Uterus (tissue), 4 donors: ENCODE measurements around the gene CSPG4. TPM values are rescaled to one million over a fixed set of nuclear protein-coding genes. Genes with fewer than 3 reads are reported as not detected.

Experiments
- DNase-seq, 2 donors: peaks; one replicate each; pipeline ENCODE4 v3.0.0-alpha.2; 2019 to 2020
- H3K27ac ChIP-seq, 2 donors: fragments of 200-600 bp; sonication (generic); 1 replicate in 1 of 2; 2 replicates in 1 of 2; pipeline ENCODE4 v1.5.1; 2016 to 2018
- H3K27me3 ChIP-seq, 2 donors: fragments of 200-600 bp; sonication (generic); one replicate each; pipeline ENCODE4 v1.5.1; 2018 to 2019; ENCODE audit warnings: control low read depth in 1 of 2
- H3K36me3 ChIP-seq, 2 donors: fragments of 200-600 bp; sonication (generic); one replicate each; pipeline ENCODE4 v1.5.1; 2019; ENCODE audit warnings: control low read depth in 1 of 2
- H3K4me1 ChIP-seq, 2 donors: fragments of 200-600 bp; sonication (generic); one replicate each; pipeline ENCODE4 v1.5.1; 2018 to 2019; ENCODE audit warnings: control low read depth in 1 of 2
- H3K4me3 ChIP-seq, 2 donors: fragments of 200-600 bp; sonication (generic); 1 replicate in 1 of 2; 2 replicates in 1 of 2; pipeline ENCODE4 v1.5.1; 2018 to 2019; ENCODE audit warnings: mild to moderate bottlenecking in 1 of 2
- H3K9me3 ChIP-seq, 2 donors: fragments of 200-600 bp; sonication (generic); one replicate each; pipeline ENCODE4 v1.5.1; 2019; ENCODE audit warnings: control low read depth in 1 of 2
- POLR2A ChIP-seq, 2 donors: fragments of 450-650 bp; IDR thresholded peaks; one replicate each; pipeline ENCODE4 v1.6.1; 2016; ENCODE audit warnings: antibody characterized with exemption in 2 of 2, mild to moderate bottlenecking in 1 of 2, moderate library complexity in 1 of 2
- intact Hi-C: fragments of 100-400 bp; cut with DNase I; formaldehyde crosslinking; loops from one replicate; pipeline ENCODE4 v1.15.1; 2023; ENCODE audit warnings: low total_unique reads
- total RNA-seq, 4 donors: library from RNA; depleted of rRNA in 3 of 4; stranded (reverse); fragments of >200 nt in 3 of 4; gene quantifications; one replicate each; pipeline versions ENCODE4 v1.1.0 to v1.2.4, GENCODE V29; 2014 to 2023
- TF ChIP-seq, protein P1 (sequence below), 4 experiments: fragments of 200-600 bp in 2 of 4; fragments of 450-650 bp in 2 of 4; sonication (generic) in 2 of 4; IDR thresholded peaks; one replicate each; pipeline ENCODE4 v1.5.1; 2016 to 2019; ENCODE audit warnings: antibody characterized with exemption in 4 of 4, mild to moderate bottlenecking in 2 of 4, moderate library complexity in 1 of 4
- donor health status: DM: yes; HTN: yes; CAD: no.

The CSPG4 gene
- total RNA-seq, 4 donors from 2014 or later = 10.3 to 62.4 (median 46.7) TPM

- DNase-seq = no peak
- Histone ChIP-seq H3K27ac (no peak overlapping the region), H3K4me3 (no peak overlapping the region), H3K36me3 (no peaks in the 10 kb centered on the region), H3K9me3 (no peaks in the 10 kb centered on the region), H3K4me1 (peaks cover 4 to 21% of the 10 kb centered on the region in 2 donors), H3K27me3 (no peaks in the 10 kb centered on the region)
- TF ChIP-seq, protein P1, sequence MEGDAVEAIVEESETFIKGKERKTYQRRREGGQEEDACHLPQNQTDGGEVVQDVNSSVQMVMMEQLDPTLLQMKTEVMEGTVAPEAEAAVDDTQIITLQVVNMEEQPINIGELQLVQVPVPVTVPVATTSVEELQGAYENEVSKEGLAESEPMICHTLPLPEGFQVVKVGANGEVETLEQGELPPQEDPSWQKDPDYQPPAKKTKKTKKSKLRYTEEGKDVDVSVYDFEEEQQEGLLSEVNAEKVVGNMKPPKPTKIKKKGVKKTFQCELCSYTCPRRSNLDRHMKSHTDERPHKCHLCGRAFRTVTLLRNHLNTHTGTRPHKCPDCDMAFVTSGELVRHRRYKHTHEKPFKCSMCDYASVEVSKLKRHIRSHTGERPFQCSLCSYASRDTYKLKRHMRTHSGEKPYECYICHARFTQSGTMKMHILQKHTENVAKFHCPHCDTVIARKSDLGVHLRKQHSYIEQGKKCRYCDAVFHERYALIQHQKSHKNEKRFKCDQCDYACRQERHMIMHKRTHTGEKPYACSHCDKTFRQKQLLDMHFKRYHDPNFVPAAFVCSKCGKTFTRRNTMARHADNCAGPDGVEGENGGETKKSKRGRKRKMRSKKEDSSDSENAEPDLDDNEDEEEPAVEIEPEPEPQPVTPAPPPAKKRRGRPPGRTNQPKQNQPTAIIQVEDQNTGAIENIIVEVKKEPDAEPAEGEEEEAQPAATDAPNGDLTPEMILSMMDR (IDR thresholded peaks at IDR 0.05) = no peak
- TF ChIP-seq POLR2A (IDR thresholded peaks at IDR 0.05) = no peak
- intact Hi-C loops = no loop called here
Observed at GRCh38 chr15:75676688-75677464, 35.8 kb downstream of the CSPG4 start.

DNA sequence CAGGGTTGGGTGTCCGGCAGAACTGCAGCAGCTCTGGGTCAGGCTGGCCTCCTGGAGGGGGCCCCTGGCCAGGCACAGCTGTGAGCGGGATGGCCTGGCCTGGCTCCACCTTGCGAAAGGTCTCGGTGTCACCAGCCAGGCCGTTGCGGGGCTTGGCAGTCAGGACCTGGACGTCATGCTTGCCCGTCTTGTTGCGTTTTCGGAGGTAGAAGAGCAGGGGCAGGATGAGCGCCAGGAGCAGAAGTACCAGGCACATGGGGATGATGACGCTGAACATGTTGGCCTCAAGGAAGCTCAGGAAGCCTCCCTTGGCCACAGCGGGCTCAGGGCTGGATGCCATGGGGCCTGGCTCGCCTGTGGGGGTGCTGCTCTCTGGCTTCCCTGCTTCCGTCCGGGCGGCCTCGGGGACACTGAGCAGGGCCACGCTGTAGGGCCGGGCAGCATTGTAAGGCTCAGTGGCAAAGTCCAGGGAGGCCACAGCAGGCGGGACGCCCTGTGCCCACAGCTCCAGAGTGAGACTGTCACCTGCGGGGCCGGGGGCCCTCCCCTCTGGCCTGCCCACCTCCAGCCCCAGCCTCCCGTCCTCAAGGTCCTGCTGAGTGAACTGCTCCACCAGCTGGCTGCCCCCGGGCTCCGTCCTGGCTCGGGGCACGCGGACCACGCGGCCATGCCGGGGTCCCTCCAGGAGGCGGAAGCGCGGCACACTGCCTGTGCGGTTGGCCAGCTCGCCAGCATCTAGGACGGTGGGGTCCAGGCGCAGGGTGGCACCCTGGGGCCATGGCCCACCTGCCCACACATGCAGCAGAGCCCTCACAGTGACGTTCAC, 36.9 kb downstream of the CSPG4 start:
- no peak for TF ChIP-seq POLR2A (IDR thresholded peaks at IDR 0.05)
- TF ChIP-seq, protein P1 (IDR thresholded peaks at IDR 0.05) = no peak
- no peaks in the 10 kb centered on the region for H3K9me3 ChIP-seq
- H3K36me3 ChIP-seq = no peaks in the 10 kb centered on the region
- peak overlapping the region; percentile 40 to 45 for H3K27ac ChIP-seq
- peak in 1 of 2 donors; percentile 61 for DNase-seq
- no peak overlapping the region for H3K4me3 ChIP-seq
- no peaks in the 10 kb centered on the region for H3K27me3 ChIP-seq
- intact Hi-C loops = no loop called here
- peaks cover 4 to 21% of the 10 kb centered on the region in 2 donors for H3K4me1 ChIP-seq

DNA sequence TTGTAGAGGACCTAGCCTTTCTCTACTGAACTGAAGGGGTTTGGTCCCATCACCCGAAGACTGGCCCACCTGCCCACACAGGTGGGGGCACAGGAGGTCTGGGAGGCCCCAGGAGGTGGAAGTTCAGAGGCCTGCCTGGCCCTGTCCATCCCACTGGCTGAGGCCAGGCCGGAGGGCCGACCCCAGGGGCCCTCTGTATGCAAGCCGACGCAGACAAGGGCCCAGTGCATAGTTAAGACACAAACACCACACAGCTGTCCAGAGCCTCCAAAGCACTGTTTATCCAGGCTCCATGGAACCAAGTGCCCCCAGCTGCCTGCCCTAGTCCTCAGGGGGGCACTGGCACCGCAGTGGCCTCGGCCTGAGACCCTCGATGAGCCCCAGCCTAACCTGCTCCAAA, 38.3 kb downstream of the CSPG4 start:
- Histone ChIP-seq H3K4me3 (no peak overlapping the region), H3K36me3 (no peaks in the 10 kb centered on the region), H3K27me3 (no peaks in the 10 kb centered on the region), H3K4me1 (peaks cover 4 to 21% of the 10 kb centered on the region in 2 donors), H3K27ac (peak overlapping the region; percentile 82 to 88), H3K9me3 (no peaks in the 10 kb centered on the region)
- no peak for DNase-seq
- TF ChIP-seq, protein P1 (IDR thresholded peaks at IDR 0.05) = no peak
- no peak for TF ChIP-seq POLR2A (IDR thresholded peaks at IDR 0.05)
- intact Hi-C loops = no loop called here

DNA sequence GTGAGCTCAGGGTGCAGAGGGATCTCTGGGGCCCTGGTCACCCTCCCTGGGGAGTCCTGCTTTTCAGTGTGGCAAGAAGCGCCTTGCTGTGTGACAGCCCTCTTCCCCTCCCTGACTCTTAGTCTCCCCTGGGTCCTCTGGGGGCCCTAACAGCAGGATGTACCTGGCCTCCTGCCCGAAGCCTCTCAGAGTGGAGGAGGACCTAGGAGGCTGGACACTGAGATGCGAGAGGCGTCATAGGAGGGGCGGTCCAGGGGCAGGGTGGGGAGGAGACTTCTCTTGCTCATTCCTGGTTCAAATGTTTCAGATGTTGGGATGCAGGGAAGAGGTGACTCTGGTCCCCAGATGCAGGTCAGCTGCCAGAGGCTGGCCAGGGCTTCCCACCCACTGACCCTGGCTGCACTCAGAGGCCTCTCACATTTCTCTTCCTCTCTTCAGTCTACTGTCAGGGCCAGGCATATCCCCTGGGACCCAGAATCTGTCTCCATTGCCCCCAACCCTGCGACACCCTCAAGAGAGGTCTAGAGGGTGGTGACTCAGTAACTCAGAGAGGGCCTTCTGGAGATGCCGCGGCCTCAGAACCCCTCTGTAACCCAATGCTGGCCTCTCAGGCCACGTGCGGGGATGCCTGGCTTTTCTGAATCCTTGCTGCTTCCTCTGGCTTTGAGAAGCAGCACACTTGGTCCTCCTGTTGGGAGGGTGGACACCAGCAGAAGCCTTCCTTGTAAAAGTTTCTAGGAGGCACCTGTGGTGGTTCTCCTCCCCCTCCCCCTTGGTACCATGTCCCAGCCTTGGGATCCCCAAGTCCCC, 39.0 kb downstream of the CSPG4 start:
- H3K36me3 ChIP-seq = no peaks in the 10 kb centered on the region
- no peaks in the 10 kb centered on the region for H3K9me3 ChIP-seq
- H3K27ac ChIP-seq = peak overlapping the region; percentile 82 to 88
- peaks cover 4 to 21% of the 10 kb centered on the region in 2 donors for H3K4me1 ChIP-seq
- H3K4me3 ChIP-seq = no peak overlapping the region
- peak; percentile 91 to 92 for DNase-seq
- intact Hi-C loops = no loop called here
- TF ChIP-seq, protein P1 (IDR thresholded peaks at IDR 0.05) = no peak
- TF ChIP-seq POLR2A (IDR thresholded peaks at IDR 0.05) = peak in 1 of 2 donors; percentile 22
- H3K27me3 ChIP-seq = no peaks in the 10 kb centered on the region
